ENCODE data around the gene SPAG4.

- TF ChIP-seq POLR2A (IDR thresholded peaks at IDR 0.05; ENCODE audit: low read depth, low read length) (no peak), TAF1 (IDR thresholded peaks at IDR 0.05; ENCODE audit: low read depth, low read length) (no peak), POLR2AphosphoS5 (IDR thresholded peaks at IDR 0.05; ENCODE audit: low read depth, low read length) (no peak), SPI1 (IDR thresholded peaks at IDR 0.05; ENCODE audit: low read depth, low read length) (no peak)
Observed at GRCh38 chr20:35616465-35617396, 1.1 kb downstream of the SPAG4 start.

All from GM12891 (cell line).